K562 (cell line): ENCODE results near the gene TLE6. TPM values are rescaled to one million over a fixed set of nuclear protein-coding genes. Genes with fewer than 3 reads are reported as not detected.

Experiments
- CREBBP ChIP-seq: IDR thresholded peaks from one replicate; pipeline ENCODE4 v1.6.1; 2012; ENCODE audit warnings: low read depth, mild to moderate bottlenecking, control low read depth, inconsistent platforms, low read length
- DDX20 ChIP-seq: fragments of 450-650 bp; IDR thresholded peaks from 2 replicates; pipeline ENCODE4 v1.6.1; 2016; ENCODE audit warnings: missing genetic modification characterization, low read depth, mild to moderate bottlenecking, missing compliant biosample characterization, moderate library complexity
- DIDO1 ChIP-seq: fragments of 450-650 bp; IDR thresholded peaks from 2 replicates; pipeline ENCODE4 v1.6.1; 2016; ENCODE audit warnings: low read depth, missing biosample characterization, missing genetic modification characterization
- GATAD2B ChIP-seq: fragments of 450-650 bp; IDR thresholded peaks from 2 replicates; pipeline ENCODE4 v1.6.1; 2017; ENCODE audit warnings: mild to moderate bottlenecking, borderline replicate concordance
- KDM2B ChIP-seq: fragments of 250-450 bp; sonication (Bioruptor Pico); IDR thresholded peaks from 2 replicates; pipeline ENCODE4 v1.8.0; 2021; ENCODE audit warnings: mild to moderate bottlenecking, moderate library complexity
- KDM5B ChIP-seq: fragments of 200-600 bp; sonication (generic); IDR thresholded peaks from 2 replicates; pipeline ENCODE4 v1.6.1; 2012; ENCODE audit warnings: low read depth, mild to moderate bottlenecking, moderate library complexity, low read length, control low read depth, inconsistent platforms; ENCODE audit not compliant: insufficient replicate concordance
- NEUROD1 ChIP-seq: fragments of 150-350 bp; IDR thresholded peaks from 2 replicates; pipeline ENCODE4 v1.6.1; 2014; ENCODE audit warnings: borderline replicate concordance, low read length, low read depth; ENCODE audit not compliant: partially characterized antibody
- PHF8 ChIP-seq: fragments of 200-600 bp; sonication (generic); IDR thresholded peaks from 2 replicates; pipeline ENCODE4 v1.6.1; 2012; ENCODE audit warnings: mixed run types, mild to moderate bottlenecking, inconsistent platforms, low read length, moderate library complexity, borderline replicate concordance
- RAD21 ChIP-seq, 2 experiments: fragments of 250-450 bp in 1 of 2; fragments of 450-650 bp in 1 of 2; sonication (Bioruptor Pico) in 1 of 2; formaldehyde crosslinking in 1 of 2; IDR thresholded peaks in 1 of 2; conservative IDR thresholded peaks in 1 of 2; 2 replicates each; pipeline versions ENCODE4 v1.4.0 to v1.8.0; 2020 to 2022; ENCODE audit warnings: mild to moderate bottlenecking in 2 of 2, moderate library complexity in 1 of 2
- RFX1 ChIP-seq: fragments of 450-650 bp; IDR thresholded peaks from 2 replicates; pipeline ENCODE4 v1.6.1; 2016; ENCODE audit warnings: mild to moderate bottlenecking, moderate library complexity
- RFX5 ChIP-seq: IDR thresholded peaks from 2 replicates; pipeline ENCODE4 v1.6.1; 2011; ENCODE audit warnings: low read depth, mild to moderate bottlenecking, improper control_type of control experiment, low read length
- SMAD1 ChIP-seq: fragments of 150-350 bp; IDR thresholded peaks from 2 replicates; pipeline ENCODE4 v1.6.1; 2014; ENCODE audit warnings: low read length, low read depth; ENCODE audit not compliant: partially characterized antibody
- STAT5B ChIP-seq: fragments of 250-450 bp; sonication (Bioruptor Pico); IDR thresholded peaks from 2 replicates; pipeline ENCODE4 v1.8.0; 2021; ENCODE audit warnings: mild to moderate bottlenecking, inconsistent platforms
- TARDBP ChIP-seq: fragments of 450-650 bp; IDR thresholded peaks from 2 replicates; pipeline ENCODE4 v1.6.1; 2016
- ZFP1 ChIP-seq: fragments of 450-650 bp; formaldehyde crosslinking; IDR thresholded peaks from 2 replicates; pipeline ENCODE4 v1.4.0; 2020; ENCODE audit warnings: mild to moderate bottlenecking, mixed read lengths
- ZNF124 ChIP-seq: sonication (generic); formaldehyde crosslinking; IDR thresholded peaks from 2 replicates; pipeline ENCODE4 v1.8.1; 2022; ENCODE audit warnings: missing genetic modification reagents
- ZNF280A ChIP-seq: fragments of 450-650 bp; IDR thresholded peaks from 2 replicates; pipeline ENCODE4 v1.6.1; 2018; ENCODE audit warnings: mild to moderate bottlenecking, low read depth; ENCODE audit not compliant: partially characterized antibody
- polyA plus RNA-seq, 8 experiments: library from polyadenylated mRNA; depleted of rRNA in 4 of 8; stranded (reverse) in 5 of 8; unstranded in 3 of 8; fragments of >200 nt; fragmentation: Nextera tagmentation in 2 of 8; fragmentation: Illumina TruSeq in 1 of 8; extraction: Ambion mirVana in 2 of 8; extraction: Trizol in 1 of 8; gene quantifications; 2 replicates each; pipeline versions ENCODE4 v1.2.1 to v1.2.3, GENCODE V29; 2011 to 2014; ENCODE audit warnings: inconsistent platforms in 1 of 8, missing spikeins in 1 of 8
- total RNA-seq, 7 experiments: library from RNA; depleted of rRNA in 6 of 7; stranded (reverse); fragments of >200 nt in 6 of 7; fragmentation: Illumina TruSeq in 2 of 7; extraction: Trizol in 2 of 7; gene quantifications; 2 replicates each; pipeline versions ENCODE4 v1.2.1 to v1.2.3, GENCODE V29; 2011 to 2021; ENCODE audit warnings: low replicate concordance in 1 of 7
- TF ChIP-seq, protein P1 (sequence below): sonication (generic); formaldehyde crosslinking; IDR thresholded peaks from 2 replicates; pipeline ENCODE4 v1.8.0; 2023; ENCODE audit warnings: missing genetic modification reagents, mild to moderate bottlenecking, borderline replicate concordance
- TF ChIP-seq, protein P2 (sequence below): fragments of 250-450 bp; sonication (Bioruptor Pico); IDR thresholded peaks from 2 replicates; pipeline ENCODE4 v1.8.0; 2022; ENCODE audit warnings: inconsistent platforms, mild to moderate bottlenecking, moderate library complexity, borderline replicate concordance

TLE6 gene
- total and polyA plus RNA-seq, 9 of the 15 experiments (the other 6 are each of a cell fraction or from before 2014, with no cell fraction given): 1.1 to 6.1 (median 2.5) TPM

DNA sequence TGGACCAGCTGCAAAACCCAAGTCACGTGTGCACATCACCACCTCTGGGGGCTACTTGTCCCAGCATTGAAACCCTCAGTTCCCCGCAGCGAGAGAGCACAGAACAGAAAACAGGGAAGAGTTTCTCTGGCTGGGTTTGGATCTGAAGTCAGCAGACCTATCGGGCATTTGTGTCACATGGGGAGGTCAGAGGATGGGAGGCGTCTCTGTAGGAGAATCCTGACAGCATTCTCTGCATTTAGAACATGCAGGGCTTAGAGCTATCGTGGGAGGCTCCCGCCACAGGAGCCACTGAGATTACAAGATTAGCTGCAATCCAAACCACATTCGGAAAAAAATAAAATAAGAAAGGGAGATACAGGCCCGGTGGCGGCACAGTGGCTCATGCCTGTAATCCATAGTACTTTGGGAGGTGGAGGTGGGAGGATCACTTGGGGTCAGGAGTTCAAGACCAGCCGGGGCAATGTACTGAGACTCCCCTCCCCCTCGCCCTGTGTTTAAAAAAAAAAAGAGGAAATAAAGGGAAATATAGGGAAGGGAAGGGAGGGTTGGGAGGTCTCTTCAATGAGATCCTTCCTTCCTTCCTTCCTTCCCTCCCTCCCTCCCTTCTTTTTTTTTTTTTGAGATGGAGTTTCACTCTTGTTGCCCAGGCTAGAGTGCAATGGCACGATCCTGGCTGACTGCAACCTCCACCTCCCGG lies 2.9 kb upstream of the TLE6 start (continued):
- TF ChIP-seq, protein P1, sequence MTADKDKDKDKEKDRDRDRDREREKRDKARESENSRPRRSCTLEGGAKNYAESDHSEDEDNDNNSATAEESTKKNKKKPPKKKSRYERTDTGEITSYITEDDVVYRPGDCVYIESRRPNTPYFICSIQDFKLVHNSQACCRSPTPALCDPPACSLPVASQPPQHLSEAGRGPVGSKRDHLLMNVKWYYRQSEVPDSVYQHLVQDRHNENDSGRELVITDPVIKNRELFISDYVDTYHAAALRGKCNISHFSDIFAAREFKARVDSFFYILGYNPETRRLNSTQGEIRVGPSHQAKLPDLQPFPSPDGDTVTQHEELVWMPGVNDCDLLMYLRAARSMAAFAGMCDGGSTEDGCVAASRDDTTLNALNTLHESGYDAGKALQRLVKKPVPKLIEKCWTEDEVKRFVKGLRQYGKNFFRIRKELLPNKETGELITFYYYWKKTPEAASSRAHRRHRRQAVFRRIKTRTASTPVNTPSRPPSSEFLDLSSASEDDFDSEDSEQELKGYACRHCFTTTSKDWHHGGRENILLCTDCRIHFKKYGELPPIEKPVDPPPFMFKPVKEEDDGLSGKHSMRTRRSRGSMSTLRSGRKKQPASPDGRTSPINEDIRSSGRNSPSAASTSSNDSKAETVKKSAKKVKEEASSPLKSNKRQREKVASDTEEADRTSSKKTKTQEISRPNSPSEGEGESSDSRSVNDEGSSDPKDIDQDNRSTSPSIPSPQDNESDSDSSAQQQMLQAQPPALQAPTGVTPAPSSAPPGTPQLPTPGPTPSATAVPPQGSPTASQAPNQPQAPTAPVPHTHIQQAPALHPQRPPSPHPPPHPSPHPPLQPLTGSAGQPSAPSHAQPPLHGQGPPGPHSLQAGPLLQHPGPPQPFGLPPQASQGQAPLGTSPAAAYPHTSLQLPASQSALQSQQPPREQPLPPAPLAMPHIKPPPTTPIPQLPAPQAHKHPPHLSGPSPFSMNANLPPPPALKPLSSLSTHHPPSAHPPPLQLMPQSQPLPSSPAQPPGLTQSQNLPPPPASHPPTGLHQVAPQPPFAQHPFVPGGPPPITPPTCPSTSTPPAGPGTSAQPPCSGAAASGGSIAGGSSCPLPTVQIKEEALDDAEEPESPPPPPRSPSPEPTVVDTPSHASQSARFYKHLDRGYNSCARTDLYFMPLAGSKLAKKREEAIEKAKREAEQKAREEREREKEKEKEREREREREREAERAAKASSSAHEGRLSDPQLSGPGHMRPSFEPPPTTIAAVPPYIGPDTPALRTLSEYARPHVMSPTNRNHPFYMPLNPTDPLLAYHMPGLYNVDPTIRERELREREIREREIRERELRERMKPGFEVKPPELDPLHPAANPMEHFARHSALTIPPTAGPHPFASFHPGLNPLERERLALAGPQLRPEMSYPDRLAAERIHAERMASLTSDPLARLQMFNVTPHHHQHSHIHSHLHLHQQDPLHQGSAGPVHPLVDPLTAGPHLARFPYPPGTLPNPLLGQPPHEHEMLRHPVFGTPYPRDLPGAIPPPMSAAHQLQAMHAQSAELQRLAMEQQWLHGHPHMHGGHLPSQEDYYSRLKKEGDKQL (CRISPR knock-in tag): no peak
- TF ChIP-seq PHF8: no peak
- no peak for TF ChIP-seq RFX5
- TF ChIP-seq CREBBP: no peak
- peak; percentile 28; the same call in 1 of the 2 replicates for TF ChIP-seq TARDBP
- TF ChIP-seq ZFP1 (CRISPR knock-in tag): no peak
- no peak for TF ChIP-seq GATAD2B
- TF ChIP-seq SMAD1: no peak
- TF ChIP-seq KDM5B: no peak
- no peak for TF ChIP-seq STAT5B (CRISPR knock-in tag)
- TF ChIP-seq RAD21 (CRISPR knock-in tag; conservative IDR thresholded peaks at IDR 0.05 in 1 of 2, IDR thresholded peaks at IDR 0.05 in 1 of 2): no peak; a peak in 1 of 4 replicates
- no peak for TF ChIP-seq DIDO1 (tag)
- no peak for TF ChIP-seq ZNF124 (CRISPR knock-in tag)
- TF ChIP-seq DDX20 (tag): no peak
- no peak for TF ChIP-seq KDM2B (CRISPR knock-in tag)
- TF ChIP-seq RFX1: no peak
- TF ChIP-seq, protein P2, sequence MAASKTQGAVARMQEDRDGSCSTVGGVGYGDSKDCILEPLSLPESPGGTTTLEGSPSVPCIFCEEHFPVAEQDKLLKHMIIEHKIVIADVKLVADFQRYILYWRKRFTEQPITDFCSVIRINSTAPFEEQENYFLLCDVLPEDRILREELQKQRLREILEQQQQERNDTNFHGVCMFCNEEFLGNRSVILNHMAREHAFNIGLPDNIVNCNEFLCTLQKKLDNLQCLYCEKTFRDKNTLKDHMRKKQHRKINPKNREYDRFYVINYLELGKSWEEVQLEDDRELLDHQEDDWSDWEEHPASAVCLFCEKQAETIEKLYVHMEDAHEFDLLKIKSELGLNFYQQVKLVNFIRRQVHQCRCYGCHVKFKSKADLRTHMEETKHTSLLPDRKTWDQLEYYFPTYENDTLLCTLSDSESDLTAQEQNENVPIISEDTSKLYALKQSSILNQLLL (CRISPR knock-in tag): no peak
- no peak for TF ChIP-seq ZNF280A
- no peak for TF ChIP-seq NEUROD1
